Stimulated activated memory B cell treated with anti-CD40 and anti-IgM and Interleukin-4, amounts not matched to agents 10 μg/mL and 1 μg/mL and 100 μg/mL, for 72 hours (primary cell): ENCODE results near the gene NBR1.
"Not testable (repeated sequence)": the region's sequence is repeated elsewhere in the genome, so short reads cannot be mapped to it uniquely, and the experiment has no call there.

Experiments used
- ATAC-seq: fragments of 150-1000 bp; cut with Tn5 transposase; 2 replicates; pipeline ENCODE4 v1.10.0; 2021
- H3K27ac Mint-ChIP-seq: one replicate; pipeline ENCODE4 v1.8.0; 2022; ENCODE audit warnings: mild to moderate bottlenecking, mixed read lengths
- H3K27me3 Mint-ChIP-seq: one replicate; pipeline ENCODE4 v1.8.0; 2022; ENCODE audit warnings: mixed read lengths
- H3K36me3 Mint-ChIP-seq: one replicate; pipeline ENCODE4 v1.8.0; 2022; ENCODE audit warnings: mixed read lengths
- H3K4me1 Mint-ChIP-seq: one replicate; pipeline ENCODE4 v1.8.0; 2022; ENCODE audit warnings: mixed read lengths
- H3K4me3 Mint-ChIP-seq: one replicate; pipeline ENCODE4 v1.8.0; 2022; ENCODE audit warnings: mild to moderate bottlenecking, moderate library complexity, mixed read lengths
- H3K9me3 Mint-ChIP-seq: one replicate; pipeline ENCODE4 v1.8.0; 2022; ENCODE audit warnings: mixed read lengths

The NBR1 gene

GRCh38 chr17:43216762-43217613 is 46.0 kb downstream of the NBR1 start:
- H3K9me3 Mint-ChIP-seq: no peaks in the 10 kb centered on the region
- peaks cover 44% of the 10 kb centered on the region for H3K36me3 Mint-ChIP-seq
- no peak overlapping the region for H3K27ac Mint-ChIP-seq
- H3K4me1 Mint-ChIP-seq: peaks cover 38% of the 10 kb centered on the region
- no peak overlapping the region for H3K4me3 Mint-ChIP-seq
- H3K27me3 Mint-ChIP-seq: no peaks in the 10 kb centered on the region
- ATAC-seq: no peak

- Mint-ChIP-seq H3K36me3 (peaks cover 45% of the 10 kb centered on the region), H3K9me3 (no peaks in the 10 kb centered on the region), H3K4me3 (no peak overlapping the region), H3K27ac (no peak overlapping the region), H3K27me3 (no peaks in the 10 kb centered on the region), H3K4me1 (peaks cover 31% of the 10 kb centered on the region)
- no peak for ATAC-seq
These were observed 46.6 kb downstream of the NBR1 start for GRCh38 chr17:43217614-43218087.

GRCh38 chr17:43219001-43219400 is 48.0 kb downstream of the NBR1 start:
- peaks cover 18% of the 10 kb centered on the region for H3K4me1 Mint-ChIP-seq
- H3K9me3 Mint-ChIP-seq: no peaks in the 10 kb centered on the region
- H3K36me3 Mint-ChIP-seq: peaks cover 49% of the 10 kb centered on the region
- H3K27ac Mint-ChIP-seq: peak overlapping the region; percentile 33
- no peak overlapping the region for H3K4me3 Mint-ChIP-seq
- H3K27me3 Mint-ChIP-seq: no peaks in the 10 kb centered on the region
- no peak for ATAC-seq

- Mint-ChIP-seq H3K9me3 (no peaks in the 10 kb centered on the region), H3K27me3 (no peaks in the 10 kb centered on the region), H3K36me3 (peaks cover 56% of the 10 kb centered on the region), H3K4me1 (peaks cover 17% of the 10 kb centered on the region), H3K4me3 (no peak overlapping the region), H3K27ac (no peak overlapping the region)
- ATAC-seq: no peak
These were observed 48.8 kb downstream of the NBR1 start for GRCh38 chr17:43219746-43220380.

- ATAC-seq: no peak
- no peaks in the 10 kb centered on the region for H3K27me3 Mint-ChIP-seq
- peaks cover 15% of the 10 kb centered on the region for H3K4me1 Mint-ChIP-seq
- H3K9me3 Mint-ChIP-seq: no peaks in the 10 kb centered on the region
- H3K4me3 Mint-ChIP-seq: no peak overlapping the region
- peaks cover 53% of the 10 kb centered on the region for H3K36me3 Mint-ChIP-seq
- H3K27ac Mint-ChIP-seq: no peak overlapping the region
These were observed 49.6 kb downstream of the NBR1 start for GRCh38 chr17:43220511-43221125.

GRCh38 chr17:43224146-43224705 is 53.2 kb downstream of the NBR1 start:
- no peak for ATAC-seq
- Mint-ChIP-seq H3K9me3 (no peaks in the 10 kb centered on the region), H3K27ac (no peak overlapping the region), H3K27me3 (no peaks in the 10 kb centered on the region), H3K4me1 (peaks cover 8% of the 10 kb centered on the region), H3K36me3 (peaks cover 24% of the 10 kb centered on the region), H3K4me3 (no peak overlapping the region)

DNA sequence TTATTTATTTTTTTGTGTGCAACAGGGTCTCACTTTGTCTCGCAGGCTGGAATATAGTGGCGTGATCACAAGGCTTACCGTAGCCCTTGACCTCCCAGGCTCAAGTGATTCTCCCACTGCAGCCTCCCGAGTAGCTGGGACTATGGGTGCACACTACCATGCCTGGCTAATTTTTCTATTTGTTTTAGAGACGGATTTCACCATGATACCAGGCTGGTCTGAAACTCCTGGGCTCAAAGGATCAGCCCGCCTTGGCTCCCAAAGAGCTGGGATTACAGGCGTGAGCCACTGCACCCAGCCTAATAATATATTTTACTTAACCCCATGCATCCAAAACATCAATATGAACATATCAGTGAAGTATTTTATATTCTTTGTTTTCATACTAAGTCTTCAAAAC is 55.4 kb downstream of the NBR1 start:
- Mint-ChIP-seq H3K4me3 (no peak overlapping the region), H3K9me3 (no peaks in the 10 kb centered on the region), H3K36me3 (peaks cover 17% of the 10 kb centered on the region), H3K4me1 (peaks cover 1% of the 10 kb centered on the region), H3K27ac (no peak overlapping the region), H3K27me3 (no peaks in the 10 kb centered on the region)
- ATAC-seq: no peak

DNA sequence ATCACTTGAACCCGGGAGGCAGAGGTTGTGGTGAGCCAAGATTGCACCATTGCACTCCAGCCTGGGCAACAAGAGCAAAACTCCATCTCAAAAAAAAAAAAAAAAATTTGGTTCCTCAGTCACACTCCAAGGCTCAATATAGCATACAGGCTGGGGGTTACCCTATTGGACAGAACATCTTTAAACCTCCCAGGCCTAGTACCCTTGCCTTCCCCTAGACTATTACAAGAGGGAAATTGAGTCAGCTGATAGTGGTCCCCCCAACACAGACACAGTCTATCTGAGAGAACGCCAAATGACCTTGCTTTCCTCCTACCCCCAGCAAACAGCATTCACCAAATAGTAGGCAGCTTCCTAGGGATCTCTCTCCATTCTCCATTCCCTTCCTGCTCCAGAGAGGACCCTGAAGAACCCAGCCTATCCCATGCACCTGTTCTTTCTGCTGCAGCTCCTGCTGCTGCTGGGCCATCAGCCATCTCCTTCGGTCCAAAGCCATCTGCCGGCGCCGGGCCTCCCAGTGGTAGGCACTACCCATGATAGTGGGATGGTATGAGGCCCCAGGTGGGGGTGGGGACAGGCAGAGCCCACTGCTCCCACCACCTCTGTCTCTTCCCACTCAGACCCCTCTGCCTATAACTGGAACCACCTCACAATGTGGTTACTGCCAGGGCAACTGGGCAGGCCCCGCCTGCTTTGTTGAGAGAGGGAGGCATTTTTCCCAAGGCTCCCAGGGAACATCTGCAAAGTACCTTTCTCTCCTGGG is 57.2 kb downstream of the NBR1 start, which contains the start of gene CCDC200:
CCDC200 (minus strand) TSS at position 604 of the 763 bp plus-strand sequence; CDS start at position 535, 69 bp downstream.
- H3K36me3 Mint-ChIP-seq: peaks cover 11% of the 10 kb centered on the region
- H3K4me1 Mint-ChIP-seq, ATAC-seq, H3K4me3 Mint-ChIP-seq, H3K27me3 Mint-ChIP-seq, H3K27ac Mint-ChIP-seq, H3K9me3 Mint-ChIP-seq: not testable (repeated sequence)

- H3K4me1 Mint-ChIP-seq, ATAC-seq, H3K36me3 Mint-ChIP-seq, H3K27me3 Mint-ChIP-seq, H3K27ac Mint-ChIP-seq, H3K9me3 Mint-ChIP-seq, H3K4me3 Mint-ChIP-seq: not testable (repeated sequence)
These were observed 60.4 kb downstream of the NBR1 start for GRCh38 chr17:43231205-43232020.

GRCh38 chr17:43232021-43232699 is 61.1 kb downstream of the NBR1 start:
- H3K9me3 Mint-ChIP-seq, H3K36me3 Mint-ChIP-seq, H3K4me1 Mint-ChIP-seq, H3K27me3 Mint-ChIP-seq, ATAC-seq, H3K4me3 Mint-ChIP-seq, H3K27ac Mint-ChIP-seq: not testable (repeated sequence)

DNA sequence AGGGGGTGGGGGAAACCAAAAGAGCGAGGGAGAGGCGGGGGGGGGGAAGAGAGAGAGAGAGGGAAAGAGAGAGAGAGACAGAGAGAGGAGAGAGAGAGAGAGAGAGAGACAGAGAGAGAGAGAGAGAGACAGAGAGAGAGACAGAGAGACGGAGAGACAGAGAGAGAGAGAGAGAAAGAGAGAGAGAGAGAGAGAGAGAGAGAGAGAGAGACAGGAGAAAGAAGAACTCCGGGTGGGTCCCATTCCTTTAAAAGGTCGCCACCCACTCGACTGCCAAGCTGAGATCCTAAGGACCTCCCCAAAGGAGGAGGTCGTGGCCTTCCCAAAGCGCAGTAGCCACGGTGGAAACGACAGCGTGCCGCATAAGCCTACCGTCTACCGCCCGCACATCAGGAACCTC is 62.2 kb downstream of the NBR1 start:
- H3K4me1 Mint-ChIP-seq, H3K4me3 Mint-ChIP-seq, H3K36me3 Mint-ChIP-seq, H3K27ac Mint-ChIP-seq, ATAC-seq, H3K9me3 Mint-ChIP-seq, H3K27me3 Mint-ChIP-seq: not testable (repeated sequence)

- not testable (repeated sequence) for H3K4me3 Mint-ChIP-seq, H3K27ac Mint-ChIP-seq, H3K9me3 Mint-ChIP-seq, H3K27me3 Mint-ChIP-seq, ATAC-seq, H3K36me3 Mint-ChIP-seq, H3K4me1 Mint-ChIP-seq
These were observed 62.9 kb downstream of the NBR1 start, which contains the start of gene RNU2-1 for GRCh38 chr17:43233877-43234276. Gene RNU2-1, minus strand, starts transcription at chr17:43233977.

DNA sequence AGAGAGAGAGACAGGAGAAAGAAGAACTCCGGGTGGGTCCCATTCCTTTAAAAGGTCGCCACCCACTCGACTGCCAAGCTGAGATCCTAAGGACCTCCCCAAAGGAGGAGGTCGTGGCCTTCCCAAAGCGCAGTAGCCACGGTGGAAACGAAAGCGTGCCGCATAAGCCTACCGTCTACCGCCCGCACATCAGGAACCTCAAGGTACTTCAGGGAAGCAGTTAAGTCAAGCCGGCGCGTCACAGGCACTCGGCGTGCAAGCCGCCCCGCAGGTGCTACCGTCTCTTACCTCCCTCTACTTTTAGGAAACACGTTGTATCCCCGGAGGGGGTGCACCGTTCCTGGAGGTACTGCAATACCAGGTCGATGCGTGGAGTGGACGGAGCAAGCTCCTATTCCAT is 68.6 kb downstream of the NBR1 start:
- H3K27me3 Mint-ChIP-seq, H3K4me3 Mint-ChIP-seq, H3K27ac Mint-ChIP-seq, H3K9me3 Mint-ChIP-seq, H3K4me1 Mint-ChIP-seq, H3K36me3 Mint-ChIP-seq: not testable (repeated sequence)
- peak; percentile 34 for ATAC-seq
